GM19324 (cell line): ENCODE results near the gene CCBE1.

Experiments used
- ATAC-seq: cut with Tn5 transposase; IDR thresholded peaks from one replicate; pipeline ENCODE4 v1.9.1; 2021; ENCODE audit warnings: mild to moderate bottlenecking, moderate library complexity; ENCODE audit not compliant: unreplicated experiment, low FRiP score

Gene CCBE1

GRCh38 chr18:59577386-59577655, 119.9 kb downstream of the CCBE1 start:
- ATAC-seq = no peak

- no peak for ATAC-seq
These were observed 120.5 kb downstream of the CCBE1 start for GRCh38 chr18:59576541-59577385.

DNA sequence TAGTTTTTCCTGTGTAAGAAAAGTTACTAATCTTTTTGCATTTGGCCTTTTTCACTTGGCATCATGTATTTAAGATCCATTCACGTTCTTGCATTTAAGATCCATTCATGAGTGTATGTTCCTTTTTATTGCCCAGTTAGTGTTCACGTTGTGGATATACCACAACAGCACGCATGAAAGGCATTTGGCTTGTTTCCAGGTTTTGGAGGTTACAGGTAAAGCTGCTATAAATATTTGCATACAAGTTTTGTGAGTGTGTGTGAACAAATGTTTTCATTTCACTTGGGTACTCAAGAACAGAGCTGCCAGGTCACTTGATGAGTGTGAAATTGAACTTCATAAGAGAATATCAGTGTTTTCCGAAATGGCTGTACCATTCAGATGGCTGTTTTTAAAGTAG, 121.2 kb downstream of the CCBE1 start:
- ATAC-seq = no peak

DNA sequence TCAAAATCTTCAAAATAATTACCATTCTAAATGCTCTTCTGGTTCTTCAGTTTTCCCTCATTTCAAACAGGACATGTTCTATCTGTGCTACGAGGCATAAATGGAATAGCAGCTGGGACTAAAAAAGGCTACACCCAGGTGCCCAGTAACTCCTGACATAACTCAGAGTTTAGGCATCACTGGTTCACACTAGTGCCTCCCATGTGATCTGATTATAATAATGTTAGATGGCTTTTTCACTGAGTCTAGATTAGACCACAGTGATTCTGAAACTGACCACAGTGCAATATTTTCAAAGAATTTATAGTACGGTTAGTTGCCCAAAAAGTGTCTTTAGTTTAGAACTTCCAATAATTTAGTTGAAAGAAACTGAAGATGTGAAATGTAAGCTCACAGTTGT, 123.3 kb downstream of the CCBE1 start:
- ATAC-seq = no peak

- no peak for ATAC-seq
These were observed 125.3 kb downstream of the CCBE1 start for GRCh38 chr18:59571902-59572301.

GRCh38 chr18:59570796-59571195, 126.4 kb downstream of the CCBE1 start:
- ATAC-seq = no peak

DNA sequence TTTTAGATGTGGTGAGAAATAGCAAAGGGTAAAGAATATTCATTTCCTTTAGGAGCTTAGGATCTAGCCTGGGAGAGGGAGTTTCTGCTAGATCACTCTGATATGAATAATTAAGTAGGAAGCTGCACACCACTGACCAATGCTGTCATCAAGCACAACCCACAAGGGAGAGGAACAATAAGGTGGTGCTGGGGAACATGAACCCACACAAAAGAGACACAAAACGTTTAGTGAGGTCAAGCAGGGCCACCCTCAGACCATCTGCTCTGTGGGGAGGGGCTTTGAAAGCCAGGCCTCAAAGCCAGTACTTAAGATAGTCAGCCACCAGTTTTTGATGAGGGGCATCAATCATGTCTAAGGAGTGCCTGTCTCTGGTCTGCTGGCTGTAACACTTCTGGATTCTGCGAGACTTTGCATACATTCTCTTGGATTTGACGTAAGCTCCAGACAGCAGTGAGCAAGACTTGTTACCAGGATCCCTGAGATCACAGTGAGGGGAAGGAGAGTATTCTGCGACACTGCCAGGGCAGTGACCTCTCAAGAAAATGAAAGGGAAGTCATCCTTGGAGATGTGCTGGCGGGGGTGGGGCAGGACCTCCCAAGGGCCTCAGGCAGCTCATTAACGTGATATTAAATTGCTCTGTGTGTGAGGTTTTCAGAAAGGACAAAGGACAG, 127.0 kb downstream of the CCBE1 start:
- ATAC-seq = no peak

DNA sequence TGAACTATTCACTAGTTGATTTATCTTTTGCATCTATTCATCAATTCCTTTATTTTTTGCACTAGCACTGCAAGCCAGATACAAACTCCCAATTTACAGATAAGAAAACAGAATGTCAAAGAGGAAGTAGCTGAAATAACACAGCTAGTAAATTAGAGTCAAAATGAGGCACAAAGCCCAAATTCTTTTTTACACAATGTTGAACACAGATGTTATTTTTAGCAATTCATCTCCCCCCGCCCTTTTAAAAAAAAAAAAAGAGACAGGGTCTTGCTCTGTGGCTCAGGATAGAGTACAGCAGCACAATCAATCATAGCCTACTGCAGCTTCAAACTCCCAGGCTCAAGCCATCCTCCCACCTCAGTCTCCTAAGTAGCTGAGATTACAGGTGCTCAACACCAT, 127.8 kb downstream of the CCBE1 start:
- no peak for ATAC-seq

DNA sequence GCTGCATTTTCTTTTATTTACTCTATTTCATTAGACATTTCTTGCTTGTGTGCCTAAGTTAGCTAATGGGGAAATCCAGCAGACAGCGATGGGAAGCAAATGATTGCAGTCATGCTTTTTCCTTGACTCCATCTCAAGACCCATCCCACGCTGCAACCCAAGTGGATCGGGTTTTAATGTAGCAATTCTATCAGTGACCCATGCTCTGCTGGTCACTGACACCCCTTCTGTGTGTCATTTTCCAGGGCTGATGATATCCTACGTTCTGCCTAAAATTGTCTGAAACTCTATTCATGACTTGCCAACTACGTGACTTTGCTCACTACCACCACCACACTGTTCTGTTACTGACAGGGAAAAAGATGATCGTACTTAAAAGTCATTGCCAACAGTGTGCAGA, 129.8 kb downstream of the CCBE1 start:
- ATAC-seq = no peak

- ATAC-seq = no peak
These were observed 130.7 kb downstream of the CCBE1 start for GRCh38 chr18:59566533-59566971.

- no peak for ATAC-seq
These were observed 131.3 kb downstream of the CCBE1 start for GRCh38 chr18:59565957-59566356.

- no peak for ATAC-seq
These were observed 132.7 kb downstream of the CCBE1 start for GRCh38 chr18:59564561-59564960.

- ATAC-seq = no peak
These were observed 133.9 kb downstream of the CCBE1 start for GRCh38 chr18:59563176-59563785.

DNA sequence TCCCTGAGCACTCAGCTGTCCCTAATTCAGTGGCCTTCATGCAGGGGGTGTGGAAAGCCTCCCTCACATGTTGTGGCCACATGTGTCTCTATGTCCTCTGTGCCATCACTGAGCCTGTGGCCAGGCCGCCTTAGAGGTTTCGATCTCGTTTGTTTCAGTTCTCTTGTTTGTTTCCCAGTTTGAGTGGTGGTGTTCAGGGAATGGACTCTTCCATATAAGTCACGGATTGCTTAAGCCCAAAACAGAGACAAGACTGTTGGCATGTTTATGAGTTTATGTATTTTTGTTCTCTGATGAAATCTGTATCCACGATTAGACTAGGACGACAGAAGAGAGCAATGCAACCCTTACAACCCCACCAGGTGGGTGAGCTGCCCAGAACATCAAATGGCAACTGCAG, 134.5 kb downstream of the CCBE1 start:
- no peak for ATAC-seq

DNA sequence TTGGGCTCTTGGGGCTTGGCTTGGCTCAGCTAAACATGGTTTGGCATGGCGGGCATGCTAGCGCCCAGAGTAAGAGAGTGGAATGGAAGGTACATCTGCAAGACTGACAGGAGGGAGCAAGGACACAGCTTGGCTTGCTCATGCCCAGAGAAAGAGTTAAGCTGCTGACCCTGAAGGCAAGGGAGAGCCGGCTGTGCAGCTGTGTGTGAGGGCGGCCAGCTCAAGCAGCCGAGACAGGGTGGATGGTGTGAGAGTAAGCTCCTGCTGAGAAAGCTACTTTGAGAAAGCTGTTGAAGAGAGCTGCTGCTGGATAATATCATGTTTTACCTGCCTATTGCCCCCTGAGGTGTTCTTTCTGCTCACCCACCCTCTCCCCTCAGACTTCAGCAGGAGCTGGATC, 135.6 kb downstream of the CCBE1 start:
- ATAC-seq = no peak

DNA sequence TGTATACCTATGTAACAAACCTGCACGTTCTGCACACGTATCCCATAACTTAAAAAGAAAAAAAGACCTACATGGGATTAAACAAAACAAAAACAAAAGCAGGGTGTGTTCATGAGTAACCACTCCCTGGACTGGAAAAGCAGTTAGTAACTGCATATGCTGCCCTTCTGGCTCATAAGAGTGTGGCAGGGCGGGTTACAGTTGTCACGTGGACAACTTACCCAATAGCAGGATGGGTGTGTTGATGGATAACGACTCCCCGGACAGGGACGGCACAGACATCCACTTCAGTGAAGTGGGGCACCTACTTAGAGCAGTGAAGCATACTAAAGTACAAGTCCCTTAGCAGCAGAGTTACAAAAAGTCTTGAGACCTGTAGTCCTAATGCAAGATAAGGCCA, 136.7 kb downstream of the CCBE1 start:
- no peak for ATAC-seq

- no peak for ATAC-seq
These were observed 137.7 kb downstream of the CCBE1 start for GRCh38 chr18:59559528-59559927.

DNA sequence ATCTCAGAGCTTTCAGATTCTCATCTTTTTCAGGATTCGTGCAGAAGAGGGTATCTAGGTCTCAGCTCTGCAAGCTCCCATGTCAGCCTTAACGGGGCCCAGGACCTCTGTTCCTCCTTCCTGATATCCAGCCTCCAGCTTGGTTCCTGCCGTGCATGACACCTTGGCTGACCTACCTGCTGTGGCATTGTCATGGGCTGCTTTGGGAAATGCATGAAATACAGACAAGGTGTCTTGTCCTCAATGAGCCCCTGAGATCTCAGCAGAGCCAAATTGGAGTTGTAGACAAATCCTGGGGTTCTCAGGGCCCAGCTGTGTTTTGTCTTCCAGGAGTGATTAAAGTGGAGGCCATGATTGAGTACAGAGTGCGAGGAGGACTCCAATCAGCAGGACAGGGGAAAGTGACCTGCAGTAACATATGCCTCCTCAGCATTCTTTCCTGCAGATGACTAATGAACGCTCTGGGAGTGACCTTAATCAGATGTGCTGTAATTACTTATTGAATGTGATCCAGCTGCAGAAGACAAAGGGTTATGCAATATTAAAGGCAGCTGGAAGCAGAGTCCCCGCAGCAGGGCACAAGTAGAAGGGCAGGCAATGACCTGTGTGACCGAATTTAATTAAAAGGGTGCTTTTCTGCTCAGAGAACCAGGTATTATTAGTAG, 141.1 kb downstream of the CCBE1 start:
- ATAC-seq = no peak

DNA sequence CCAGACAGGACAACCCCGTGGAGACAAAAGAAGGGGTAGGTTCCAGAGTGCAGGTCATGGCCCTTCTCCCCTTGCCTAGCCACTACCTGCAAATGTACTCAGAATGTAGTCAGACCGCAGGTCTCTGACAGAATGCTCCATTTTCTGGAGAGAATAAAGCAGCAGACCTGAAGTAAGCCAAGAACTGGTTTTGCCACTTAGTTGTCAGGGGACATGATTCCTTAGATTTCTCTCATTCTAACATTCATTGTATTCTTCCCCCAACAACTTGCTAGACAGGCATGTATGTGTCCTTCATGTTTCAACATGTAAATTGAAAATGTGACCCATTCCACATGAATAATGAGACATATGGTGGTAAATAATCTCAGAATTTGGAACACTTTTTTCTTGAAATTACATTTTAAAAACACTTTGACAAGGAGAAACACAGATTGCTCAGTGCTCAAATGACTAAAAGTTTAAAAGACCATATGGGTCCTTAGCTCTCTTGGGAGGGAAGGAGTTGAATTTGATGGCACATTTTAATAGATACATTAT, 142.4 kb downstream of the CCBE1 start:
- ATAC-seq = no peak

GRCh38 chr18:59553273-59553870, 143.9 kb downstream of the CCBE1 start:
- ATAC-seq = no peak
